ENCODE data around the gene NACAD.

DNA sequence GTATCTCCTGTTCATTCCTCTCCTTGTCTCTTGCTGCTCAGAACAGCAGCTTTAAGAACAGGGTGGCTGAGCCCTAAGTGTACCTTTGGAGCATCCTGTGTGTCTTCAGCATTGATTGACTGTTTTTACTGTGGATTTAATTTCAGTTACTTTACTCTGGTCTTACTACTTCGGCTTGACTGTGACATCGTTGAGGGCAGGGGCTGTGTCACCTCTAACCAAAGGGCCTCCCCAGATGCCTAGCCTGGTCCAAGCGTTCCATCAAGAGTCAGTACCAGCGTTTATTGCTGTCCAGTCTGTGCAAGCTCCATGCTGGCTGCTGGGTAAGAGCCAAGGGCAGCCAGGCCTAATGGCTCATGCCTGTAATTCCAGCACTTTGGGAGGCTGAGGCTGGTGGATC lies 56.3 kb downstream of the NACAD start:
- TF ChIP-seq, protein P1, sequence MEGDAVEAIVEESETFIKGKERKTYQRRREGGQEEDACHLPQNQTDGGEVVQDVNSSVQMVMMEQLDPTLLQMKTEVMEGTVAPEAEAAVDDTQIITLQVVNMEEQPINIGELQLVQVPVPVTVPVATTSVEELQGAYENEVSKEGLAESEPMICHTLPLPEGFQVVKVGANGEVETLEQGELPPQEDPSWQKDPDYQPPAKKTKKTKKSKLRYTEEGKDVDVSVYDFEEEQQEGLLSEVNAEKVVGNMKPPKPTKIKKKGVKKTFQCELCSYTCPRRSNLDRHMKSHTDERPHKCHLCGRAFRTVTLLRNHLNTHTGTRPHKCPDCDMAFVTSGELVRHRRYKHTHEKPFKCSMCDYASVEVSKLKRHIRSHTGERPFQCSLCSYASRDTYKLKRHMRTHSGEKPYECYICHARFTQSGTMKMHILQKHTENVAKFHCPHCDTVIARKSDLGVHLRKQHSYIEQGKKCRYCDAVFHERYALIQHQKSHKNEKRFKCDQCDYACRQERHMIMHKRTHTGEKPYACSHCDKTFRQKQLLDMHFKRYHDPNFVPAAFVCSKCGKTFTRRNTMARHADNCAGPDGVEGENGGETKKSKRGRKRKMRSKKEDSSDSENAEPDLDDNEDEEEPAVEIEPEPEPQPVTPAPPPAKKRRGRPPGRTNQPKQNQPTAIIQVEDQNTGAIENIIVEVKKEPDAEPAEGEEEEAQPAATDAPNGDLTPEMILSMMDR (IDR thresholded peaks at IDR 0.05) = no peak
- TF ChIP-seq POLR2A (IDR thresholded peaks at IDR 0.05) (no peak), POLR2AphosphoS5 (IDR thresholded peaks at IDR 0.05) (no peak), EP300 (IDR thresholded peaks at IDR 0.05) (no peak)

All from stomach (tissue), 4 donors.